COLO668 (cell line): Measurements from ENCODE around the gene ATG7.
"Not testable (repeated sequence)": the region's sequence is repeated elsewhere in the genome, so short reads cannot be mapped to it uniquely, and the experiment has no call there.

Experiments used
- DNase-seq: peaks from one replicate; lab custom pipeline; 2025; ENCODE audit not compliant: unreplicated experiment; lab: John Stamatoyannopoulos, UW

The ATG7 gene

GRCh38 chr3:11563159-11563864, 291.1 kb downstream of the ATG7 start:
- no peak for DNase-seq

- no peak for DNase-seq
Measured at GRCh38 chr3:11563865-11564185, 291.6 kb downstream of the ATG7 start.

GRCh38 chr3:11564577-11565001, 292.4 kb downstream of the ATG7 start:
- no peak for DNase-seq

- DNase-seq: no peak
Measured at GRCh38 chr3:11565072-11565471, 292.9 kb downstream of the ATG7 start.

GRCh38 chr3:11565492-11565891, 293.3 kb downstream of the ATG7 start:
- no peak for DNase-seq

GRCh38 chr3:11565932-11566331, 293.7 kb downstream of the ATG7 start:
- DNase-seq: no peak

GRCh38 chr3:11566478-11566877, 294.3 kb downstream of the ATG7 start:
- no peak for DNase-seq

- no peak for DNase-seq
Measured at GRCh38 chr3:11566916-11567315, 294.7 kb downstream of the ATG7 start.

GRCh38 chr3:11567516-11568467, 295.6 kb downstream of the ATG7 start:
- no peak for DNase-seq

GRCh38 chr3:11568503-11569155, 296.4 kb downstream of the ATG7 start:
- no peak for DNase-seq

GRCh38 chr3:11569156-11569741, 297.1 kb downstream of the ATG7 start:
- DNase-seq: no peak

- no peak for DNase-seq
Measured at GRCh38 chr3:11570251-11570650, 298.1 kb downstream of the ATG7 start.

- no peak for DNase-seq
Measured at GRCh38 chr3:11570789-11571495, 298.7 kb downstream of the ATG7 start.

- DNase-seq: not testable (repeated sequence)
Measured at GRCh38 chr3:11572660-11573059, 300.5 kb downstream of the ATG7 start.

GRCh38 chr3:11574981-11575669, 302.9 kb downstream of the ATG7 start:
- DNase-seq: no peak

GRCh38 chr3:11575677-11576076, 303.5 kb downstream of the ATG7 start:
- no peak for DNase-seq

GRCh38 chr3:11576453-11576852, 304.3 kb downstream of the ATG7 start:
- no peak for DNase-seq

- DNase-seq: no peak
Measured at GRCh38 chr3:11578169-11578568, 306.0 kb downstream of the ATG7 start.

- no peak for DNase-seq
Measured at GRCh38 chr3:11580645-11581044, 308.4 kb downstream of the ATG7 start.
